NCI-H2107 (cell line): ENCODE data around the gene ZBTB45.

Experiments used
- DNase-seq: peaks from one replicate; lab custom pipeline; 2025; lab: John Stamatoyannopoulos, UW

Gene ZBTB45

DNA sequence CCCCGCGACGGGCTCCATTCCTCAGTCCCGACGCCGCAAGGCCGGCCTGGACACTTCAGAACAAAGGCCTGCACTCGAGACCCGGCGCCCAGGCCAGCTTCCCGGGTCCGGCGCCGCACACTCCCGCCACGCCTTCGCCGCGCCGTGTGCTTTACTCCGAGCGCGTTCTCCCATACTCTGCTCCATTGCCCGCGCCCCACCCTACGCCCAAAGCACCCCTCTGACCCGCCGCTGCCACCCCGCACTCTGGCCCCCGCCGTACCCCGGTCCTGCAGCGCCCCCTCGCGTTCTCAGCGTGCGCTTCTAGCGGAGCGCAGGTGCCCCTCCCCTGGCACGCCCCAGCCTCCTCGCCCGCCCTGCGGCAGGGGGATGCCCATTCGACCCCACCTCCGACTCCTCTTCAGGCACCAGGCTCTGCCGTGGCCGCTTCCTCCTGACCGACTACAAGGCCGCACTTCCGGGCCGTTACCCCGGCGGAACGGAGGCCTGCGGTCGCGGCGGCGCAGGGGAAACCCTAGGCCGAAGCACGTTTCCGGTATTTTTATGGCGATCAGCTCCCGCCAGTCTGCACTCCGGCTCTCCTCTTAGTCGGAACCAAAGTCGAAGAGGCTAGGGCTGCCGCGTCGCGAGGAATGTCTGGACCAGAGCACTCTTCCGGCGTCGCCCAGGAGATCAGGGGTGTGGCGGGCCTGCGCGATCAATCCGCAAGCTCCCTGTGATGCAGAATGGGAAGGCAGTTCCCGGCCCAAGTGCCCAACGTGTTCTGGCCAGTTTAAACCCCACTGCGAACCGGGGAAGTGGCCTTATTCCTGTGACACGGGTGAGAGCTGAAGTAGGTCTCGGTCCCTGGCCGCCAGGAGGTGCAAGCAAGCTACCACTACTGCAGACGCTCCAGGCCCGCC lies at the start of gene ZBTB45:
ZBTB45 (minus strand) TSS at position 456 of the 902 bp plus-strand sequence. CDS start 2,137 bp downstream, outside the sequence.
- peak; percentile 89 for DNase-seq

DNA sequence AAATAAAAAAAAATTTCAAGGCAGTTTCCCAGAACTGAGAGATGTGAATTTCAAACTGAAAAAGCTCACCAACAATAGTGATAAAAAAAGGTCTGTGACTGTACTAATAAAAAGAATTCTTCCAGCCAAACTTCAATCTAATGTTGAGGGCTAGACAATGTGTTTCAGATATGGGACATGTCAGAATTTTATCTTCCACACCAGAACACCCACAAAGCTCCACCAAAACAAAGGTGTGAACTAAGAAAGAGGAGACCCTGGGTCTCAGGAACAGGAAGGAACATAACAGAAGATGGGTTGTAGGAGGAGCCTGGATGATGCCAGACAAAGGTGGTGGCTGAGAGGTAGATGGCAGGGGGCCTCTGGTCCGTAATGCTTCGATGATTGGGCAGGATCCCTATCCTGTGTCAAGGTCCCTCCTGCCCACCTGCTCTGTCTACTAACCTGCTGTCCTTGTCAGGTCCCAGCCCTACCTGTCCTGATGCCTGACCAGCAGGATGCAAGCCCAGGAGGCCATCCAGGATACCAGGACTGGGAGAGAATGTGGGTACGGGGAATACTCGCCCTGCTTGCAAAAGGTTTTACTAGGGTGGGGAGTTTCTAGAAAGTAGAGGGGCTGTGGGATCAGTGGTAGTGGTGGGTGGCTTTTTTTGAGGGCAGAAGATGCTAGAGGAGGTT lies 49.0 kb upstream of the ZBTB45 start:
- DNase-seq: no peak

DNA sequence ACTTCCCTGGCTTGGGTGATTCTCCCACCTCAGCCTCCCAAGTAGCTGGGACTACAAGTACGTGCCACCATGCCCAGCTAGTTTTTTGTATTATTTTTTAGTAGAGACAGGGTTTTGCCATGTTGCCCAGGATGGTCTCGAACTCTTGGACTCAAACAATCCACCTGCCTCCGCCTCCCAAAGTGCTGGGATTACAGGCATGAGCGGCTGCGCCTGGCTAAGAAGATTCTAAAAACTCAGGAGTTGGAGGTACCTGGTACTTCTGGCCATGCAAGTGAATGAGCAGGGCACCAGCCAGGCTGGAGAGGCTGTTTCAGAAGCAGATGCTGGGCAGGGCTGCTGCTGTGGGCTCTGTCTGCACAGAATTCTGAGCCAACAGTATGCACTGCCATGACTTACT lies 47.4 kb upstream of the ZBTB45 start:
- DNase-seq: no peak

DNA sequence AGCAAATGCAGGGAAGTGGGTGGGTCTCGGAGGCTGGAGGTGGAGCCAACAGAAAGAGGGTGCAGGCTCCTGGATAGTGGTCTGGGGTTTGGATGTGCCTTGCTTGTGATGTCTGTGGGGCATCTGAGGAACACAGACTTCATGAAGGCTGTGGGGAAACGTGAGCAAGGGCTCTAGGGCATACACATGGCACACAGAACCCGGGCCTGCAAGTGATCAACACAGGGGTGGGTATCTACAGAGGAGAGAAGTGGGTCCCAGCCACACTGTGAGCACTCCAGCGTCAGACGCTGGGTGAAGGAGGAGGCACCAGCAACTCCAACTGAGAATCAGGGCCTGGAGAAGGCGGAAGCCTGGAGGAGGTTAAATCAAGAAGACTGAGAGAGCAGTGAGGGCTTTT lies 44.2 kb upstream of the ZBTB45 start:
- DNase-seq: no peak

DNA sequence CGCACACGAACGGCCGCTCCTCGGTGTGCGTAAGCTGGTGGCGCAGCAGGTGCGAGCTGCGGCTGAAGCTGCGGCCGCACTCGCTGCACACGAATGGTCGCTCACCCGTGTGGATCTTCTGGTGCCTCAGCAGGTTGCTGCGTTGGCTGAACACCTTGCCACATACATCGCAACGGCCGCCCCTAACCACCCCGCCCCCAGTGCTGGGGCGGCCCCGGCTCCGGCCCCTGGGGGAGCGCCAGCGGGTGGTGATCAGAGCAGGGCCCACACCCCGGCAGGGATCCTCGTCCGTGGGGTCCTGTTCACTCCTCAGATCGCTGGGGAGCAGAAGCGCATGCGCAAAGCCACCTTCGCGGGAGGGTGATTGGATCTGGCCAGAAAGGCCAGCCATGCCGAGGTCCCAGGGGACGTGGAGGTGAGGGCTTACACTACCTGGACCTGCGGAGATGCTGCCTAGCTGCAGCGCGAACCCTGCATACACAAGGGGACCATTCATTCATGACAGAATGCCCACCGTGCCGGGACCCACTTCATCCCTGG lies 43.5 kb upstream of the ZBTB45 start:
- DNase-seq: no peak

DNA sequence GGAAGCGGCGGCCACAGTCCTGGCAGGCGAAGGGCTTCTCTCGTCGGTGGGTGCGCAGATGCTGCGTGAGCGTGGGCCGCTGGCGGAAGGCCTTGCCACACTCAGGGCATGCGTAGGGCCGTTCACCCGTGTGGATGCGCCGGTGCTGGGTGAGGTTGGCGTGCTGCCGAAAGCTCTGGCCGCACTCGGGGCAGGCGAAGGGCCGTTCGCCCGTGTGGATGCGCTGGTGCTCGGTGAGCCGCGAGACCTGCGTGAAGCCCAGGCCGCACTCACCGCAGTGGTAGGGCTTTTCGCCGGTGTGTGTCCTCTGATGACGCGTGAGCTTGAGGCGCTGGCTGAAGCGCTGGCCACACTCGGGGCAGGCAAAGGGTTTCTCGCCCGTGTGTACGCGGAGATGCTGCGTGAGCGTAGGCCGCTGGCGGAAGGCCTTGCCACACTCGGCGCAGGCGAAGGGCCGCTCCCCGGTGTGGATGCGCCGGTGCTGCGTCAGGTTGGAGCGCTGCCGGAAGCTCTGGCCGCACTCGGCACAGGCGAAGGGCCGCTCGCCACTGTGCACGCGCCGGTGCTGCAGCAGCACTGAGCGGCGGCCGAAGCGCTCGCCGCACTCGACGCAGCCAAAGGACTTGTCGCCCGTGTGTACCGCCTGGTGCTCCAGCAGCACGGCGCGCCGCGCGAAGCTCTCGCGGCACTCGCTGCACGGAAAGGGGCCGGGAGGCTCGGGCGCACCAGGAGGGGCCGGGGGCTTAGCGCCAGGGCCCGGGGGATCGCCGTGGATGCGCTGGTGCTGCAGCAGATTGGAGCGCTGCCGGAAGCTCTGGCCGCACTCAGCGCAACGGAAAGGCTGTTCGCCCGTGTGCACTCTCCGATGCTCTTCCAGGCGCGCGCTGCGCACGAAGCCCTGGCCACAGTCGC lies 42.8 kb upstream of the ZBTB45 start:
- DNase-seq: no peak

DNA sequence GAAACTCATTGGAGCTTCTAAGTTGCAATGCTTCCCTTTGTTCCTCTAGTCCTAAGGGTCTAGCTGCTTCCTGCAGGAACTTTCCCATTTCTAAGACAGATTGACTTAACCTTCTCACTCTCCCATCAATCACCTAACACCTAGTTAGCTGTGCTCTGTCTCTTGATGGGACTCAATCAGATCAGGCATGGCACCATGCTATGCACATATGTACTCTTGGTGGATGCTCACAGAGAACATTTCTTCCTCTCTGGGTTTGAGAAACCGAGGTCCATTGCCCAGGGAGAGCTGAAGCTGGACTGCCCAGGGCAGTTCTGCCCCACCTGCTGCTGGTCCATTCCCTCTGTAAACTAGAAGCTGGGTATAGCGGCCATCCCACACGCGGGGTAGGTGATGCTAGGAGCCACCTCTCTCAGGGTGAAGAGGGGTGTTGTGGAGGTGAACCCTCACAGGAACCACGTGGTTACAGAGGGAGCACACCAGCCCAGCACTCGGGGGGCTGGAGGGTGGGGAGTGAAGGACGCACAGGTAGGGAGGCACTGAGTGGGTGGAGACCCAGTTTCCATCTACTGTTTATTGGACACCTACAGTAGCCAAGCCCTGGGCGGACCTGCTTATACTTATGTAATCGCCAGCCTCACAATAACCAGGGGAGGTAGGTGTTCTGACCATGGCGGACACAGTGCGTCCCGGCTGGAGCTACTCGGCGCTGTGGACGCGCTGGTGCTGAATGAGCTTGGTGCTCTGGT lies 41.9 kb upstream of the ZBTB45 start:
- no peak for DNase-seq

DNA sequence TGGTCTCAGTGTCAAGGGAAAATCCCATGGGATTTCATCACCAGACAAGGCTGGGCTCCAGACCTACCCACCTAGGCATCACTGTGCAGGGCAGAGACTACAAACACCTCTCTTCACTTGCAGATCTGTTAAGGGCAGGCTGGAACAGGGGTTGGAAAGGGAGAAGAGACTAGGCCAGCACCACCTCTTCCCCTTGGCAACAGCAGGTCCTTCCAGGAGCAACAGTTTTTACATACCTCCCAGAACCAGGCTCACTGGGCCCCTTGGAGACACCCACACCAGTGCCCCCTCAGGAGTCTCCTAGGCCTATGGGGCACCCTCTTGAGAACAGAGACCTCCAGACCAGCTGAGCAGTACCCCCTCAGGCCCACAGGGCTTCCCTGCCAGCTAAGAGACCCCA lies 41.3 kb upstream of the ZBTB45 start:
- DNase-seq: no peak

DNA sequence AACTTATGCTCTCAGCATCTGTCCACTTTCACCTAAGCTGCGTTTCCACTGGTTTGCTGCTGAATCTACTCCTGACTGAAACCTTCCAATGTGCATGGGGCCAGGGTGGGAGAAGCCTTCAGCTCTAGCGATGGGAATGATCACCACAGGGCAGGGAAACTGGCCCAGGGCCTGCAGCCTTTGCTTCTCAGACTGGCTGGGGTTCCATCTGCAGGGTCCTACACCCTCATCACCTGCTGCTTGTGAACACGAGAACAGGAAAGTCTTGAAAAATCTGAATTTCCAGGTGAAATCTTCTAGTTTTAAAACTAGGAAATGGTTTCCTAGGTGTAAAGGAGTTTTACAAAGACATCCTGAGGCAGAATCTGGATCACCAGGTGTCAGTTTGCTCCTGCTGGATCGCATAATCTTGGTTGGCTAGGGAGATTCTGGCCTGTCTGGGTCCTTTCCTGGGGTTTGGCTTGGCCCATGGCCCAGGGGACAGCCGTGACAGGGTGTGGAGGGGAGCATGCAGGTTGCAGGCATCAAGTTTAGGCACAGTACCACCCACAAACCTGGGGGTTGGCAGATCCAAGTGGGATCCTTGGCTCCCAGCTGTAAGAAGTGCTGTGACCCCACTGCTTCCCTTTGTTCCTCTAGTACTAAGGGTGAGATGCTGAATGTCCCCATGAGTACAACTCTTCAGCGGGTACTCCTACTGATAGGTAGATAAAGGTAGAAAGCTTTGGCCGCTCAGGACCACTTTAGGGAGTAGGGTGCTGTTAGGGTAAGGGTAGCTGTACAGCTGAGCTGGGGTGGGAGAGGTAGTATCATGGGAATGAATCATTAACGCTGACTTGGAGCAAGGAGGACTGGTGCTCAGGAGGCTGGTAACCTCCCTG lies 40.6 kb upstream of the ZBTB45 start:
- no peak for DNase-seq

DNA sequence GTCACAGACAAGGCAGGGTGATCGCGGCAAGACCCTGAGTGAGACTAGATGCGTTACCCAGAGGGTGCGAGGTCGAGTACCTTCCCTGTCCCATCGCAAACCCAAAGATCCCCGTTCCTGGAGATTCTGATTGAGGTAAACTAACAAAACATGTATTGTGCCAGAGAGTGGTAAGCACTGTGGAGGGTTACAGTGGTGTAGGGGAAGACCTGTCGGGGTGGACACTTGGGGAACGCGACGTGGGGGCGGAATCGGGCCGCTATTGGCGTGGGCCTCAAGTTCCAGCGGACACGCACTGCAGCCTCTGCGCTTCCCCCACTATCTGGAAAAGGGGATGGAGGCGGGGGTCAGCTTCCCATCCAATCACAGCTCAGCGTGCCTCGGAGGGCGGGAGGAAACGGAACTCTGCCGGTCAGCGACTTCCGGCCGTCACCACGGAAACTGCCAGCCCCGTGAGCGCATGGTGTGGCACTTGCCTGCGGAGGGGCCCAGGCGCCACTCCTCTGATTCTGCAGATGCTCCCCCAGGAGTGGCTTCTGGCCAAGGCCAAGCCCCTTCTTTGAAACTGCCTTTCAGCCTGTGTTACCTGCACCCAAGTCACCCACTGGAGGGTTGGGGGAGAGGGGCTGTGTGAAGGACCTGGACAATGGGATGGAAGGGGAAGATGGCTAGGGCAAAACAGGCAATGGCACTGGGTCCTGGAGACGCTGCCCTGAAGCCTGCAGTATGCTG lies 39.8 kb upstream of the ZBTB45 start:
- DNase-seq: no peak

DNA sequence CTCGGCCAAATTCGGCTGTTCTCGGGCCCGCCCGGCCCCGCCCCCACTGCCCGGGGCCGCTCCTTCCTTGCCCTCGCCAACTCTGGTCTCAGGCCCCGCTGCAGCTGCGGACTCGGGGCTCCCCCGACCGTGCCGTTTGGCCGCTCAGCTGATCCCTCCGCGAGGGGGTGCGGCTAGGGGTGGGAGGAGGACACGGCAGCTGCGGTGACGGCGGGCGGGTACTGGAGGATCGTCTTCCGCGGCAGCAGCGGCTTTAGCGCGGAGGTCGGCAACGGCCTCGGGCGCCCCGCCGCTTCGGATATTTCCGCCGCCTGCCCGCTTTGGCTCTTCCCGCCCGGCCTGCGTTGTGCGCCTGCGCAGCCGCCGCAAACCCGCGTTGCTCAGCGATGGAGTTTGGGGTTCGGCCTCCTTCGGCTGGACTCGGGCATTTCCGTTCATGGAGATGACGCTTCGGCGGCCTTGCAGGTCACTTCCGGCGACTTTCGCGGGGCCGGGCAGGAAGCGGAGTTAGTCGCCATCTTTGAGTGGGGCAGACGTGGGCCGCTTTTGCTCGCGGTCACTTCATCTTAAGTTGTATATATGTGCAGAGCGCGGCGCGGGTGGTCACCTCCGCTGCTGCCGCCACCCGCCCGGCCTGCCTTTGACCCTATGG lies 39.1 kb upstream of the ZBTB45 start:
- no peak for DNase-seq

DNA sequence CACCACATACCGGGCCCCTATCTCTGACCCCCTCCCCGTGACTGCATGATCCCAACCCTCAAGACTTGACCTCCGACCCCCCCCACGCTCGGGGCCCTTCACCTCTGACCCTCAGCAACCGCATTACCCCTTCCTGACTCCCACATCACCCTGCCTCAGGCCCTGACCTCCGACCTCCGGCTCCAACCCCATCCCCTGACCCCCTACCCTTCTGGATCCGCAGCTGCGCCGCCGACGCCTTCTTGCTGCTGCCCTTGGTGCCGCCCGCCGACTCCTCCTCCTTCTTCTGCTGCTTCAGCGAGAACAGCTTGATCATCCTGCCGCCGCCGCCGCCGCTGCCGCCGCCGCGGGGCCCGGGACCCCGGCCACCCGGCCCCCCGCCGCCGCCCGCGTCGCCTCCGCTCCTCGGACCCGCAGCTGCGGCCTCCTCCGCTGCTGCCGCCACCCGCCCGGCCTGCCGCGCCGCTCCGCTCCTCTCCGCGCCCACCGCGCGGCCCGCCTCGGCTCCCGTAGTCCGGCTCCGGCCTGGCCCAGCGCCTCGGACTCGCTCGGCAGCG lies 38.5 kb upstream of the ZBTB45 start, which contains the start of gene UBE2M:
UBE2M (minus strand) TSS at position 546 of the 557 bp plus-strand sequence; CDS start at position 316, 230 bp downstream.
- DNase-seq: no peak

DNA sequence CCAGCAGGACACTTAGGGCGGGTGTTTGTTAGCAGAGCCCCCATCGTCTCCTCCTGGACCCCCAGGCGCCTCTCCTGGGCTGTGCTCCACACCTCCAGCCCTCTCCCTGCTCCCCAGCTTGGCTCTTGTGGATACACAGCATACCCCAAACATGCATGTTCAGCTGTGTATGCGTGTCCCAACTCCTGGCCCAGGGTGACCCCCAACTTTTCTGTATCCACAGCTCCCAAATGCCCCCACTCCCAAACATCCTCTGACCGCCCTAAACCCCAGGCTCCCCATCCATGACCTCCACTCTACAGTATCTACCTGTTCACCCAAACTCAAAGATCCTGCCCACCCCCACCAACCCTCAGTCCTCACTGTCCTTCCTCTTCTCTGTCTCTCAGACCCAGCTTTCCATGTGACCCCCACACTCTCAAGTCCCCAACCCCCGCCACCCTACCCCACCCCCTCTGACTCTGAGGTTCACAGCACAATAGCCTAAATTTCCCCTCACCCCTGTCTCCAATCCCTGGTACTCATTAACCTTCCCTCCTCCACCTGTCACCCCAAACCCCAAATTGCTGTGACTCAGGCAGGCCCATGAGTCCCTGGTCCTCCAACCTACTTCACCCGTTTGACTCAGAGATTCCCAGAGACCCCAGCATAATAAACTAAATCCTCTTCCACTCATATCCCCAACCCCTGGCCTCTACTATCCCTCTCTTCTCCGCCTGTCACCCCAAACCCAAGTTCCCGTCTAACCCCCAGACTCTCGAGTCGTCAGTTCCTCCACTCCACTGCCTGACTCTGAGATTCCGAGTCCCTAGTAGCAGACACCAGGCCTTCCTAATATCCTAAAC lies 37.8 kb upstream of the ZBTB45 start:
- DNase-seq: no peak

DNA sequence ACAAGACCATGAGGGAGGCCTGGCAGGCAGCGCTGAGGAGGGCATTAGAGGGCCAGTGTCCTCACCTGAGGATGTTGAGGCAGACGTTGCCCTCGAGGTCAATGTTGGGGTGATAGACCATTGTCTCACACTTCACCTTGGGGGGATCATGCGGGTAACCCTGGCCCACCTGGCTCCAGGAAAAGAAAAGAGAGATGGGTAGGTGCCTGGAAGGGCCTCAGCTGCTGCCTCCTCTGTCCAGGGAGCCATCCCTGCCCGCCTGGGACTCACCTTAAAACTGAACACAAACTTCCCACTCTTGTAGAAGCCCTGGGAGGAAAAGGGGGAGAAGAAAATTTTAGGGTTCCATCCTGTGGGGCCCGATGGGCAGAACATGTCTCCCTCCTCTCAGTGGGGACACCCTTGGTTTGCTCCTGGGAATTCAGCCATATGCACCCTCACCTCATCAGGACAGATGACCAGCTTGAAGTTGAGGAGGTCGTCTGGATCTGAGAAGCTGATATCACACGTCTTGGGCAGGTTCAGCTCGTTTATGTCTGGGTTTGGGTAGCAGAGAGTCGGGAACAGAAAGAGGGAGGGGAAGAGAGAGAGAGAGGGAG lies 37.1 kb upstream of the ZBTB45 start:
- DNase-seq: no peak

DNA sequence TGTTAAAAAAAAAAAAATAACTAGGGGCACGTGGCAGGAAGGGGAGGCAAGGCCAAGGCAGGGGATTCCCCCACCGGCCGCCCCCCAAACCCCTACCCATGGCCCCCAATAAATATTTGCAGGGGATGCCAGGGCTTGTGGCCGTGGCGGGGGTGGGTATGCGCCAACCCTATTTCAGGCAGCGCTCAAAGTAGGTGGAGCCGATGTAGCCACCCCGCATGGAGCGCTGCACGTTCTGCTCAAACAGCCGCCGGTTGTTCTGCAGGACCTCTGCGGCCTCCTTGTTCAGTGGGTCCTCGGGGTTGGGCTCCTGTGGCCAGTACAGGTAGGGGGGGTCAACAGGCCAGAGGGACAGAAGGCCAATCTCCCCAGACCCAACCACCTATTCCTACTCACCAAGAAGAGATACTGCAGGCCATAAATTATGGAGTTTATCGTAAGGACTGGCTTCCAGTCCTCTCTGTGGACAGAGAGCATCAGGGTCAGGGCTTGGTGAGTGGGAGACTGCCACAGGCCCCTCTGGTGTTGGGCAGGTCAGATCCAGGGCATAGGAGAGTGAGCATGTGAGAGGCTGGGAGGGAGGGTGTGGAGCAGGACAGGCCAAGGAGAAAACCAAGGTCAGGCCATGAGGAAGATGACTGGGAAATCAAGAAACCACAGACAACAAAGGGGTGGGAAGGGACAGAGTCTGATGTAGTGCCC lies 36.5 kb upstream of the ZBTB45 start:
- DNase-seq: no peak

DNA sequence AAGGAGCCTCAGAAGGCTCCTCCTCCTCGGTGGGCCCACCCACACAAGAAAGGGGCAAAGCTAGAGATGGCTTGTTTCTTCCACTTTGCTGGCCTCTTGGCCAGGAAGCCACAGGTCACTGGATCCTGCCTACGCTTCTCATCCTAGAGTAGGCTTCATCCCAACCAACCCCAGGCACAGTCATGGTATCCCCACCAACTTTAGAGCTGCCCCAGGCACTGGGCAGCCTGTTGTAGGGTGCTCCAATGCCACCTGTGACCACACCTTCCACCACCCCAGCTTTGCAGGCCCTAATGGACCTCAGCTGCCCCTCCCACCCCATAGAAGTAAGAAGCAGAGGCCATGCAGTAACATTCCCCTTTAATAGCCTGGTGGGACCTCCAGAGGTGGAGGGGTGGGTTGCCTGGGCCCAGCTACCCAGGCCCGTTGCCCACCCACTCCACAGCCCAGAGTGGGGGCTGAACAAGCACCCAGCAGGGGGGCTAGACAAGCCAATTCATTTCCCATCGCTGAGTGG lies 35.8 kb upstream of the ZBTB45 start:
- DNase-seq: no peak
